SK-N-SH (cell line): ENCODE data around the gene KIT. TPM values are rescaled to one million over a fixed set of nuclear protein-coding genes. Genes with fewer than 3 reads are reported as not detected.

Experiments used
- CTCF ChIA-PET: fragments of 300-600, 350-600 bp; formaldehyde crosslinking; extraction: SDS; loops from one replicate; lab custom pipeline; 2021; lab: Yijun Ruan, JAX
- POLR2A ChIA-PET: fragments of 350-600 bp; sonication (Branson Sonifier 250); formaldehyde crosslinking; extraction: SDS; loops from one replicate; lab custom pipeline; 2020; ENCODE audit warnings: antibody characterized with exemption, inconsistent platforms; lab: Yijun Ruan, JAX
- DNase-seq: peaks from one replicate; pipeline ENCODE4 v3.0.0; 2012
- H2AFZ ChIP-seq: fragments of 200-600 bp; sonication (generic); 2 replicates; pipeline ENCODE4 v1.8.1; 2016; ENCODE audit warnings: antibody characterized with exemption, mild to moderate bottlenecking, low read depth
- H3F3A ChIP-seq: fragments of 200-600 bp; sonication (generic); replicated peaks from 2 replicates; pipeline ENCODE3; 2016; ENCODE audit warnings: antibody characterized with exemption, mild to moderate bottlenecking; ENCODE audit not compliant: insufficient read depth
- H3K27ac ChIP-seq, 2 experiments: fragments of 200-500 bp in 1 of 2; fragments of 200-600 bp in 1 of 2; sonication (Bioruptor generic) in 1 of 2; sonication (generic), shearing (Covaris generic) in 1 of 2; 2 replicates each; pipeline versions ENCODE4 v1.5.1 to v1.6.1; 2014 to 2016; ENCODE audit warnings: low read depth in 2 of 2, inconsistent platforms in 1 of 2, low read length in 1 of 2, mild to moderate bottlenecking in 1 of 2, mixed read lengths in 1 of 2
- H3K27me3 ChIP-seq: fragments of 200-600 bp; sonication (generic), shearing (Covaris generic); 2 replicates; pipeline ENCODE4 v1.6.1; 2016; ENCODE audit warnings: mixed run types; ENCODE audit not compliant: insufficient read depth
- H3K36me3 ChIP-seq, 2 experiments: fragments of 200-500 bp in 1 of 2; fragments of 200-600 bp in 1 of 2; sonication (Bioruptor generic) in 1 of 2; sonication (generic) in 1 of 2; replicated peaks in 1 of 2; 2 replicates each; pipeline versions ENCODE3 to v1.5.1; 2014 to 2016; ENCODE audit warnings: low read length in 1 of 2, mild to moderate bottlenecking in 1 of 2; ENCODE audit not compliant: insufficient read depth in 2 of 2, control insufficient read depth in 1 of 2
- H3K4me1 ChIP-seq, 2 experiments: fragments of 200-500 bp in 1 of 2; fragments of 200-600 bp in 1 of 2; sonication (Bioruptor generic) in 1 of 2; sonication (generic), shearing (Covaris generic) in 1 of 2; 2 replicates each; pipeline versions ENCODE4 v1.5.1 to v1.6.1; 2014 to 2016; ENCODE audit warnings: low read depth in 1 of 2, low read length in 1 of 2, mixed run types in 1 of 2; ENCODE audit not compliant: insufficient read depth in 2 of 2, control insufficient read depth in 1 of 2
- H3K4me2 ChIP-seq: fragments of 200-600 bp; sonication (generic), shearing (Covaris generic); 2 replicates; pipeline ENCODE4 v1.6.1; 2017; ENCODE audit warnings: mixed run types
- H3K4me3 ChIP-seq, 2 experiments: fragments of 200-500 bp in 1 of 2; fragments of 200-600 bp in 1 of 2; sonication (Bioruptor generic) in 1 of 2; sonication (generic), shearing (Covaris generic) in 1 of 2; 2 replicates each; pipeline versions ENCODE4 v1.5.1 to v1.8.1; 2014 to 2016; ENCODE audit warnings: low read depth in 2 of 2, inconsistent platforms in 1 of 2, low read length in 1 of 2, mild to moderate bottlenecking in 1 of 2, mixed read lengths in 1 of 2, moderate library complexity in 1 of 2
- H3K79me2 ChIP-seq: fragments of 200-600 bp; sonication (generic); 2 replicates; pipeline ENCODE4 v1.8.1; 2017; ENCODE audit warnings: mild to moderate bottlenecking; ENCODE audit not compliant: insufficient read depth
- H3K9ac ChIP-seq: fragments of 200-600 bp; sonication (generic); 2 replicates; pipeline ENCODE4 v1.6.1; 2017; ENCODE audit warnings: mixed run types
- H3K9me2 ChIP-seq: fragments of 200-600 bp; sonication (generic); 2 replicates; pipeline ENCODE4 v1.6.1; 2017; ENCODE audit warnings: mixed run types
- H3K9me3 ChIP-seq: fragments of 200-600 bp; sonication (generic); 2 replicates; pipeline ENCODE4 v1.6.1; 2017; ENCODE audit warnings: mixed run types, mild to moderate bottlenecking, moderate library complexity
- H4K20me1 ChIP-seq: fragments of 200-600 bp; sonication (generic); 2 replicates; pipeline ENCODE4 v1.6.1; 2017; ENCODE audit warnings: mild to moderate bottlenecking, mixed run types; ENCODE audit not compliant: insufficient read depth
- ELF1 ChIP-seq: IDR thresholded peaks from 2 replicates; pipeline ENCODE4 v1.4.0; 2012
- FOXJ3 ChIP-seq: sonication (generic); formaldehyde crosslinking; IDR thresholded peaks from 2 replicates; pipeline ENCODE4 v1.5.1; 2020; ENCODE audit warnings: mild to moderate bottlenecking, missing genetic modification reagents
- GABPA ChIP-seq: IDR thresholded peaks from 2 replicates; pipeline ENCODE4 v1.4.0; 2012; ENCODE audit warnings: low read depth, mild to moderate bottlenecking
- GATA2 ChIP-seq: sonication (generic); formaldehyde crosslinking; IDR thresholded peaks from 2 replicates; pipeline ENCODE4 v1.5.0; 2020; ENCODE audit warnings: mild to moderate bottlenecking, missing genetic modification reagents
- MEF2A ChIP-seq: IDR thresholded peaks from 2 replicates; pipeline ENCODE4 v1.4.0; 2012; ENCODE audit warnings: low read depth, borderline replicate concordance
- POLR2AphosphoS5 ChIP-seq: IDR thresholded peaks from 2 replicates; pipeline ENCODE4 v1.6.1; 2012; ENCODE audit warnings: low read depth, low read length
- RAD21 ChIP-seq: IDR thresholded peaks from 2 replicates; pipeline ENCODE4 v1.6.1; 2012; ENCODE audit warnings: mild to moderate bottlenecking, low read length
- RXRA ChIP-seq: IDR thresholded peaks from 2 replicates; pipeline ENCODE4 v1.4.0; 2012; ENCODE audit warnings: low read depth, mild to moderate bottlenecking, borderline replicate concordance
- SMC3 ChIP-seq: IDR thresholded peaks from 2 replicates; pipeline ENCODE4 v1.6.1; 2012; ENCODE audit warnings: low read depth, low read length, improper control_type of control experiment
- TCF12 ChIP-seq: IDR thresholded peaks from 2 replicates; pipeline ENCODE4 v1.4.0; 2012
- YY1 ChIP-seq: IDR thresholded peaks from 2 replicates; pipeline ENCODE4 v1.4.0; 2012; ENCODE audit warnings: low read depth, mild to moderate bottlenecking
- WGBS: methylation state at CpG from one replicate; pipeline ENCODE4 v1.1.6; 2017; ENCODE audit warnings: low lambda C conversion rate; 5-methylcytosine and 5-hydroxymethylcytosine counted together
- polyA plus RNA-seq, 3 experiments: library from polyadenylated mRNA; depleted of rRNA; stranded (reverse); fragments of >200 nt; gene quantifications; 2 replicates each; pipeline ENCODE4 v1.2.3, GENCODE V29; 2012
- TF ChIP-seq, protein P1 (sequence below): IDR thresholded peaks from 2 replicates; pipeline ENCODE4 v1.4.0; 2012; ENCODE audit warnings: low read depth
- TF ChIP-seq, protein P2 (sequence below): IDR thresholded peaks from 2 replicates; pipeline ENCODE4; 2012
- TF ChIP-seq, protein P3 (sequence below): IDR thresholded peaks from 2 replicates; pipeline ENCODE4 v1.6.1; 2012; ENCODE audit warnings: mild to moderate bottlenecking, low read depth, low read length, moderate library complexity
- TF ChIP-seq, protein P4 (sequence below): fragments of 150-350 bp; IDR thresholded peaks from 2 replicates; pipeline ENCODE4 v1.6.1; 2017; ENCODE audit warnings: antibody characterized with exemption, low read length, low read depth, borderline replicate concordance
- TF ChIP-seq, protein P5 (sequence below): fragments of 150-350 bp; IDR thresholded peaks from 2 replicates; pipeline ENCODE4 v1.6.1; 2016; ENCODE audit warnings: mild to moderate bottlenecking, low read depth, low read length
- TF ChIP-seq, protein P6 (sequence below): IDR thresholded peaks from 2 replicates; pipeline ENCODE4 v1.4.0; 2012; ENCODE audit warnings: low read depth, borderline replicate concordance

Gene KIT
- polyA plus RNA-seq, 1 of the 3 experiments (the other 2 are of a cell fraction) = 0.79 TPM

DNA sequence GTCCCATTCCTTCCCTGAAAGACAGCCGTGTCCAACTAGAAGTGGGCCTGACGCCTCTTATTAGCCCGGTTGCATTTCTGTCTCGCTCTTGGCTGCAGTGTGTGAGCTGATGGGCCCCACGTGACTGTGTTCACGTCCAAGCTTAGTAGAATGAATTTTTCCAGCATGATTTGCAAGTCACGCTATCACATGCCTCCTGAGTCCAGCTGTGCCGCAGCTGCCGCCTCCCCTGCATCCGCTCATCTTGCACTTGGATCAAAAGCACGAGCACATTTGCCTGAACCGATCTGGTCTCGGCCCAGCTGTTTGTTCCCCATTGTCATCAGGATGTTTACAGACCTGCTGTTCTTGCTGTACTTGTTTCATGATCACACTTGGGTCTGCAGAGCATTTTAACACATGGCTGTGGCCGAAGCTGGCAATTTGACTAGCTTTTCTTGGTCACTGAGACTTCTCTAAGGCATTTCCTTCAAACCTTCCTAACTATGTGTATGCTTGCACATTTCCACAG lies 126.5 kb downstream of the KIT start:
- Histone ChIP-seq H2AFZ (no peak overlapping the region; the same call in 1 of the 2 replicates), H3K27ac (no peak overlapping the region)
- POLR2A ChIA-PET = no interaction called here

More for the DNA sequence above, 126.5 kb downstream of the KIT start:
- H3K4me1 ChIP-seq = no peaks in the 10 kb centered on the region
- TF ChIP-seq GATA2 (CRISPR knock-in tag) (no peak), RXRA (no peak), MEF2A (no peak), TCF12 (no peak), POLR2AphosphoS5 (no peak), YY1 (no peak), GABPA (no peak), FOXJ3 (CRISPR knock-in tag) (no peak), ELF1 (no peak), SMC3 (no peak), RAD21 (no peak)
- TF ChIP-seq, protein P1, sequence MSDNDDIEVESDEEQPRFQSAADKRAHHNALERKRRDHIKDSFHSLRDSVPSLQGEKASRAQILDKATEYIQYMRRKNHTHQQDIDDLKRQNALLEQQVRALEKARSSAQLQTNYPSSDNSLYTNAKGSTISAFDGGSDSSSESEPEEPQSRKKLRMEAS = no peak
- TF ChIP-seq, protein P2, sequence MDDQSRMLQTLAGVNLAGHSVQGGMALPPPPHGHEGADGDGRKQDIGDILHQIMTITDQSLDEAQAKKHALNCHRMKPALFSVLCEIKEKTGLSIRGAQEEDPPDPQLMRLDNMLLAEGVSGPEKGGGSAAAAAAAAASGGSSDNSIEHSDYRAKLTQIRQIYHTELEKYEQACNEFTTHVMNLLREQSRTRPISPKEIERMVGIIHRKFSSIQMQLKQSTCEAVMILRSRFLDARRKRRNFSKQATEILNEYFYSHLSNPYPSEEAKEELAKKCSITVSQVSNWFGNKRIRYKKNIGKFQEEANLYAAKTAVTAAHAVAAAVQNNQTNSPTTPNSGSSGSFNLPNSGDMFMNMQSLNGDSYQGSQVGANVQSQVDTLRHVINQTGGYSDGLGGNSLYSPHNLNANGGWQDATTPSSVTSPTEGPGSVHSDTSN = no peak
- TF ChIP-seq, protein P3, sequence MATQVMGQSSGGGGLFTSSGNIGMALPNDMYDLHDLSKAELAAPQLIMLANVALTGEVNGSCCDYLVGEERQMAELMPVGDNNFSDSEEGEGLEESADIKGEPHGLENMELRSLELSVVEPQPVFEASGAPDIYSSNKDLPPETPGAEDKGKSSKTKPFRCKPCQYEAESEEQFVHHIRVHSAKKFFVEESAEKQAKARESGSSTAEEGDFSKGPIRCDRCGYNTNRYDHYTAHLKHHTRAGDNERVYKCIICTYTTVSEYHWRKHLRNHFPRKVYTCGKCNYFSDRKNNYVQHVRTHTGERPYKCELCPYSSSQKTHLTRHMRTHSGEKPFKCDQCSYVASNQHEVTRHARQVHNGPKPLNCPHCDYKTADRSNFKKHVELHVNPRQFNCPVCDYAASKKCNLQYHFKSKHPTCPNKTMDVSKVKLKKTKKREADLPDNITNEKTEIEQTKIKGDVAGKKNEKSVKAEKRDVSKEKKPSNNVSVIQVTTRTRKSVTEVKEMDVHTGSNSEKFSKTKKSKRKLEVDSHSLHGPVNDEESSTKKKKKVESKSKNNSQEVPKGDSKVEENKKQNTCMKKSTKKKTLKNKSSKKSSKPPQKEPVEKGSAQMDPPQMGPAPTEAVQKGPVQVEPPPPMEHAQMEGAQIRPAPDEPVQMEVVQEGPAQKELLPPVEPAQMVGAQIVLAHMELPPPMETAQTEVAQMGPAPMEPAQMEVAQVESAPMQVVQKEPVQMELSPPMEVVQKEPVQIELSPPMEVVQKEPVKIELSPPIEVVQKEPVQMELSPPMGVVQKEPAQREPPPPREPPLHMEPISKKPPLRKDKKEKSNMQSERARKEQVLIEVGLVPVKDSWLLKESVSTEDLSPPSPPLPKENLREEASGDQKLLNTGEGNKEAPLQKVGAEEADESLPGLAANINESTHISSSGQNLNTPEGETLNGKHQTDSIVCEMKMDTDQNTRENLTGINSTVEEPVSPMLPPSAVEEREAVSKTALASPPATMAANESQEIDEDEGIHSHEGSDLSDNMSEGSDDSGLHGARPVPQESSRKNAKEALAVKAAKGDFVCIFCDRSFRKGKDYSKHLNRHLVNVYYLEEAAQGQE = no peak
- TF ChIP-seq, protein P4, sequence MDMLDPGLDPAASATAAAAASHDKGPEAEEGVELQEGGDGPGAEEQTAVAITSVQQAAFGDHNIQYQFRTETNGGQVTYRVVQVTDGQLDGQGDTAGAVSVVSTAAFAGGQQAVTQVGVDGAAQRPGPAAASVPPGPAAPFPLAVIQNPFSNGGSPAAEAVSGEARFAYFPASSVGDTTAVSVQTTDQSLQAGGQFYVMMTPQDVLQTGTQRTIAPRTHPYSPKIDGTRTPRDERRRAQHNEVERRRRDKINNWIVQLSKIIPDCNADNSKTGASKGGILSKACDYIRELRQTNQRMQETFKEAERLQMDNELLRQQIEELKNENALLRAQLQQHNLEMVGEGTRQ = no peak
- TF ChIP-seq, protein P5, sequence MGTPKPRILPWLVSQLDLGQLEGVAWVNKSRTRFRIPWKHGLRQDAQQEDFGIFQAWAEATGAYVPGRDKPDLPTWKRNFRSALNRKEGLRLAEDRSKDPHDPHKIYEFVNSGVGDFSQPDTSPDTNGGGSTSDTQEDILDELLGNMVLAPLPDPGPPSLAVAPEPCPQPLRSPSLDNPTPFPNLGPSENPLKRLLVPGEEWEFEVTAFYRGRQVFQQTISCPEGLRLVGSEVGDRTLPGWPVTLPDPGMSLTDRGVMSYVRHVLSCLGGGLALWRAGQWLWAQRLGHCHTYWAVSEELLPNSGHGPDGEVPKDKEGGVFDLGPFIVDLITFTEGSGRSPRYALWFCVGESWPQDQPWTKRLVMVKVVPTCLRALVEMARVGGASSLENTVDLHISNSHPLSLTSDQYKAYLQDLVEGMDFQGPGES = no peak
- TF ChIP-seq, protein P6, sequence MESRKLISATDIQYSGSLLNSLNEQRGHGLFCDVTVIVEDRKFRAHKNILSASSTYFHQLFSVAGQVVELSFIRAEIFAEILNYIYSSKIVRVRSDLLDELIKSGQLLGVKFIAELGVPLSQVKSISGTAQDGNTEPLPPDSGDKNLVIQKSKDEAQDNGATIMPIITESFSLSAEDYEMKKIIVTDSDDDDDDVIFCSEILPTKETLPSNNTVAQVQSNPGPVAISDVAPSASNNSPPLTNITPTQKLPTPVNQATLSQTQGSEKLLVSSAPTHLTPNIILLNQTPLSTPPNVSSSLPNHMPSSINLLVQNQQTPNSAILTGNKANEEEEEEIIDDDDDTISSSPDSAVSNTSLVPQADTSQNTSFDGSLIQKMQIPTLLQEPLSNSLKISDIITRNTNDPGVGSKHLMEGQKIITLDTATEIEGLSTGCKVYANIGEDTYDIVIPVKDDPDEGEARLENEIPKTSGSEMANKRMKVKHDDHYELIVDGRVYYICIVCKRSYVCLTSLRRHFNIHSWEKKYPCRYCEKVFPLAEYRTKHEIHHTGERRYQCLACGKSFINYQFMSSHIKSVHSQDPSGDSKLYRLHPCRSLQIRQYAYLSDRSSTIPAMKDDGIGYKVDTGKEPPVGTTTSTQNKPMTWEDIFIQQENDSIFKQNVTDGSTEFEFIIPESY = no peak
- TF ChIP-seq, all 33 proteins: peak for 0
- 48% methylated on average over 13 of the region's 14 CpGs for WGBS
- Histone ChIP-seq H4K20me1 (no peaks in the 10 kb centered on the region), H3K9ac (no peak overlapping the region), H3K9me2 (no peaks in the 10 kb centered on the region), H3K79me2 (no peaks in the 10 kb centered on the region), H3K9me3 (no peaks in the 10 kb centered on the region), H3F3A (no peaks in the 10 kb centered on the region), H3K27me3 (no peaks in the 10 kb centered on the region; the same call in 1 of the 2 replicates), H3K4me2 (no peak overlapping the region), H3K4me3 (no peak overlapping the region), H3K36me3 (no peaks in the 10 kb centered on the region)
- CTCF ChIA-PET = interaction anchor here (1.3 kb wide), 1 partner anchor 11 kb away, joined by 3 read pairs; no protein-coding TSS in a partner anchor
- DNase-seq = no peak
